Adrenal gland (tissue), 5 donors: ENCODE data around the gene TASOR2.

Experiments used
- CTCF ChIP-seq, 6 experiments: fragments of 450-650 bp in 4 of 6; fragments of 200-600 bp in 2 of 6; sonication (generic) in 1 of 6; IDR thresholded peaks; 1 replicate in 5 of 6; 2 replicates in 1 of 6; pipeline versions ENCODE4 v1.5.1 to v1.8.0; 2016 to 2021; ENCODE audit warnings: antibody characterized with exemption in 6 of 6, mild to moderate bottlenecking in 2 of 6, moderate library complexity in 1 of 6
- POLR2A ChIP-seq, 2 donors: fragments of 450-650 bp; IDR thresholded peaks; one replicate each; pipeline ENCODE4 v1.6.1; 2017; ENCODE audit warnings: antibody characterized with exemption in 2 of 2, mild to moderate bottlenecking in 2 of 2, moderate library complexity in 1 of 2
- donor health status: DM: no; HTN: no; CAD: no.

- no peak for TF ChIP-seq CTCF (IDR thresholded peaks at IDR 0.05)
- no peak for TF ChIP-seq POLR2A (IDR thresholded peaks at IDR 0.05)
Measured at GRCh38 chr10:5732141-5732540, 47.5 kb downstream of the TASOR2 start.
